ENCODE results near the gene TRPV3.

The TRPV3 gene

GRCh38 chr17:3598078-3598477, 40.5 kb upstream of the TRPV3 start:
- no peak overlapping the region for H3K4me3 Mint-ChIP-seq
- H3K4me1 Mint-ChIP-seq: peaks cover 30% of the 10 kb centered on the region
- no peaks in the 10 kb centered on the region for H3K9me3 Mint-ChIP-seq
- no peak for TF ChIP-seq CTCF (IDR thresholded peaks at IDR 0.05)
- peak; percentile 33 for DNase-seq
- peaks cover 22% of the 10 kb centered on the region for H3K36me3 Mint-ChIP-seq (ENCODE audit: low read depth)
- no peak overlapping the region for H3K27ac Mint-ChIP-seq
- H3K27me3 Mint-ChIP-seq (ENCODE audit: low read depth, poor library complexity): no peaks in the 10 kb centered on the region

- Mint-ChIP-seq H3K27me3 (ENCODE audit: low read depth, poor library complexity) (no peaks in the 10 kb centered on the region), H3K4me1 (peaks cover 30% of the 10 kb centered on the region), H3K27ac (no peak overlapping the region), H3K4me3 (no peak overlapping the region), H3K36me3 (ENCODE audit: low read depth) (peaks cover 14% of the 10 kb centered on the region), H3K9me3 (no peaks in the 10 kb centered on the region)
- no peak for TF ChIP-seq CTCF (IDR thresholded peaks at IDR 0.05)
- no peak for DNase-seq
Observed at GRCh38 chr17:3596804-3597464, 39.3 kb upstream of the TRPV3 start.

- no peaks in the 10 kb centered on the region for H3K9me3 Mint-ChIP-seq
- DNase-seq: no peak
- H3K27ac Mint-ChIP-seq: no peak overlapping the region
- peaks cover 27% of the 10 kb centered on the region for H3K4me1 Mint-ChIP-seq
- H3K36me3 Mint-ChIP-seq (ENCODE audit: low read depth): peaks cover 19% of the 10 kb centered on the region
- H3K27me3 Mint-ChIP-seq (ENCODE audit: low read depth, poor library complexity): no peaks in the 10 kb centered on the region
- no peak for TF ChIP-seq CTCF (IDR thresholded peaks at IDR 0.05)
- H3K4me3 Mint-ChIP-seq: no peak overlapping the region
Observed at GRCh38 chr17:3594976-3595375, 37.4 kb upstream of the TRPV3 start.

GRCh38 chr17:3594051-3594800, 36.6 kb upstream of the TRPV3 start:
- no peak overlapping the region for H3K4me3 Mint-ChIP-seq
- peaks cover 27% of the 10 kb centered on the region for H3K4me1 Mint-ChIP-seq
- no peak for DNase-seq
- H3K9me3 Mint-ChIP-seq: no peaks in the 10 kb centered on the region
- H3K27ac Mint-ChIP-seq: peak overlapping the region; percentile 80
- peaks cover 19% of the 10 kb centered on the region for H3K36me3 Mint-ChIP-seq (ENCODE audit: low read depth)
- TF ChIP-seq CTCF (IDR thresholded peaks at IDR 0.05): no peak
- H3K27me3 Mint-ChIP-seq (ENCODE audit: low read depth, poor library complexity): no peaks in the 10 kb centered on the region

GRCh38 chr17:3593384-3593783, 35.8 kb upstream of the TRPV3 start:
- DNase-seq: no peak
- H3K4me1 Mint-ChIP-seq: peaks cover 27% of the 10 kb centered on the region
- H3K36me3 Mint-ChIP-seq (ENCODE audit: low read depth): peaks cover 18% of the 10 kb centered on the region
- H3K4me3 Mint-ChIP-seq: no peak overlapping the region
- H3K27me3 Mint-ChIP-seq (ENCODE audit: low read depth, poor library complexity): no peaks in the 10 kb centered on the region
- H3K9me3 Mint-ChIP-seq: no peaks in the 10 kb centered on the region
- no peak overlapping the region for H3K27ac Mint-ChIP-seq
- no peak for TF ChIP-seq CTCF (IDR thresholded peaks at IDR 0.05)
